DND-41 (cell line): Measurements from ENCODE around the gene DLGAP5.

Experiments
- ATAC-seq: fragments of 200-7000 bp; cut with Tn5 transposase; 3 replicates; pipeline ENCODE4 v1.9.1; 2021; ENCODE audit warnings: low read depth; ENCODE audit not compliant: insufficient read depth
- DNase-seq: peaks from one replicate; pipeline ENCODE4 v3.0.0-alpha.2; 2020
- H2AFZ ChIP-seq: 2 replicates; pipeline ENCODE4 v1.6.0; 2012; ENCODE audit warnings: low read depth, low read length
- H3K27ac ChIP-seq: 2 replicates; pipeline ENCODE4 v1.5.1; 2012; ENCODE audit warnings: low read length, inconsistent platforms
- H3K27me3 ChIP-seq: fragments of 200-600 bp; sonication (generic); 2 replicates; pipeline ENCODE4 v1.6.0; 2012; ENCODE audit warnings: low read length, mild to moderate bottlenecking, inconsistent platforms; ENCODE audit not compliant: insufficient read depth, poor library complexity
- H3K36me3 ChIP-seq: 2 replicates; pipeline ENCODE4 v1.5.1; 2012; ENCODE audit warnings: low read length, inconsistent platforms; ENCODE audit not compliant: insufficient read depth
- H3K4me1 ChIP-seq: 2 replicates; pipeline ENCODE4 v1.5.1; 2012; ENCODE audit warnings: mild to moderate bottlenecking, low read length; ENCODE audit not compliant: insufficient read depth
- H3K4me2 ChIP-seq: 2 replicates; pipeline ENCODE4 v1.6.0; 2012; ENCODE audit warnings: mild to moderate bottlenecking, moderate library complexity, low read length, inconsistent platforms; ENCODE audit not compliant: insufficient read depth
- H3K4me3 ChIP-seq, 2 experiments: fragments of 200-600 bp in 1 of 2; shearing (Covaris generic) in 1 of 2; 2 replicates each; pipeline ENCODE4 v1.5.1; 2012 to 2016; ENCODE audit warnings: inconsistent platforms in 2 of 2, low read length in 2 of 2, mild to moderate bottlenecking in 2 of 2, low read depth in 1 of 2, moderate library complexity in 1 of 2
- H3K79me2 ChIP-seq: 2 replicates; pipeline ENCODE4 v1.6.0; 2012; ENCODE audit warnings: low read length, inconsistent platforms; ENCODE audit not compliant: insufficient read depth
- H3K9ac ChIP-seq: 2 replicates; pipeline ENCODE4 v1.6.0; 2012; ENCODE audit warnings: low read depth, mild to moderate bottlenecking, inconsistent platforms, low read length, moderate library complexity
- H3K9me3 ChIP-seq: 2 replicates; pipeline ENCODE4 v1.5.1; 2012; ENCODE audit warnings: low read length, moderate library complexity, mild to moderate bottlenecking, inconsistent platforms; ENCODE audit not compliant: insufficient read depth, severe bottlenecking
- H4K20me1 ChIP-seq: 2 replicates; pipeline ENCODE4 v1.6.0; 2012; ENCODE audit warnings: low read length; ENCODE audit not compliant: insufficient read depth
- EZH2 ChIP-seq: IDR thresholded peaks from 3 replicates; pipeline ENCODE4 v1.6.1; 2012; ENCODE audit warnings: borderline replicate concordance, low read depth, mild to moderate bottlenecking, moderate library complexity, low read length, inconsistent platforms; ENCODE audit not compliant: severe bottlenecking
- TF ChIP-seq, protein P1 (sequence below): IDR thresholded peaks from 2 replicates; pipeline ENCODE4 v1.5.1; 2012; ENCODE audit warnings: borderline replicate concordance, low read length, moderate library complexity, mild to moderate bottlenecking; ENCODE audit not compliant: poor library complexity, severe bottlenecking; ENCODE audit errors: extremely low read depth

Gene DLGAP5

DNA sequence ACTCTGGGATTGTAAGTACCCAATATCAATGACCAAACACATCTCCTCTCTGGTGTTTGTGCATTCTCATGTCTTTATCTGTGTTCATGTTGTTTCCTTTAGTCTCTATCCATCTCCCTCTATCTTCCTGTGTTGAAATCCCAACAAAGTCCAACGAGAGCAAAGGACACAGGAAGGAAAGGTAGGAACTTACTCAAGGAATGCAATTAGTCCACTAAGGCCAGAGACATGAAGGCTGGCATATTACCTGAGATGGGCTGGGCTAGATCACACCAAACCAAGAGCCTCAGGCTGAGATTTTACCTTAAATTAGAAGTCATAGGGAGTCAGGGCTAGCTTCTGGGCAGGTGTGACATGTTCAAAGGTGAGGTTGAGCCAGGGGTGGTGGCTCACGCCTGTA lies 76.7 kb downstream of the DLGAP5 start:
- TF ChIP-seq EZH2, result no peak
- TF ChIP-seq, protein P1, sequence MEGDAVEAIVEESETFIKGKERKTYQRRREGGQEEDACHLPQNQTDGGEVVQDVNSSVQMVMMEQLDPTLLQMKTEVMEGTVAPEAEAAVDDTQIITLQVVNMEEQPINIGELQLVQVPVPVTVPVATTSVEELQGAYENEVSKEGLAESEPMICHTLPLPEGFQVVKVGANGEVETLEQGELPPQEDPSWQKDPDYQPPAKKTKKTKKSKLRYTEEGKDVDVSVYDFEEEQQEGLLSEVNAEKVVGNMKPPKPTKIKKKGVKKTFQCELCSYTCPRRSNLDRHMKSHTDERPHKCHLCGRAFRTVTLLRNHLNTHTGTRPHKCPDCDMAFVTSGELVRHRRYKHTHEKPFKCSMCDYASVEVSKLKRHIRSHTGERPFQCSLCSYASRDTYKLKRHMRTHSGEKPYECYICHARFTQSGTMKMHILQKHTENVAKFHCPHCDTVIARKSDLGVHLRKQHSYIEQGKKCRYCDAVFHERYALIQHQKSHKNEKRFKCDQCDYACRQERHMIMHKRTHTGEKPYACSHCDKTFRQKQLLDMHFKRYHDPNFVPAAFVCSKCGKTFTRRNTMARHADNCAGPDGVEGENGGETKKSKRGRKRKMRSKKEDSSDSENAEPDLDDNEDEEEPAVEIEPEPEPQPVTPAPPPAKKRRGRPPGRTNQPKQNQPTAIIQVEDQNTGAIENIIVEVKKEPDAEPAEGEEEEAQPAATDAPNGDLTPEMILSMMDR, result no peak
- H3K27ac ChIP-seq, result no peak overlapping the region

DNA sequence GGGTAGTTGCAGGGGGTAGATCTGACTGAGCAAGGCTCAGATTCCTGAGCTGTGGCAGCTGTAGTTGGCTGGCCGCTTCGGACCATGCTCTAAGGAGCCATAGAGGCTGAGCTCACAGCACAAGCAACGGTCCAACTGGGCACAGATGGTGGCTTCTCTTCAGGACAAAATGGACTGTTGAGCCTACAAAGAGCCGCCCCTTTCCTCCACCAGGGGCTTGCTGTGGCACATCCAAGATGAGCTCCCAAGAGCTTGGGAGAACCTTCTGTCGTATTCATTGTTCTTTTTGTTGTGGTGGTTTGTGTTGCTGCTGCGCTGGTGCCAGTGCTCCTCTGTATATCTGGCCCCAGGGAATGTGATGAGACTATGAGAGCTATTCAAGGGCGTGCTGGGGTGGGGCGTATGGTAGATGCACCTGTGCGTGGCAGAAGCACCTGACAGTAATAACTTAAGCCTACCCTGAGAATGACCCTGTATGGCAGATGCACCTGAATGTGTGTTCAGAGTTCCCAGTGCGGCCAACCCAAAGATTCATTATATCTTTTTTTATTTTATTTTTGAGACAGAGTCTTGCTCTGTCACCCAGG lies 80.2 kb downstream of the DLGAP5 start:
- Histone ChIP-seq H2AFZ (no peak overlapping the region), H3K27ac (no peak overlapping the region), H3K27me3 (no peaks in the 10 kb centered on the region), H3K79me2 (no peaks in the 10 kb centered on the region), H3K4me1 (no peaks in the 10 kb centered on the region), H3K4me3 (no peak overlapping the region), H3K4me2 (no peak overlapping the region), H3K36me3 (no peaks in the 10 kb centered on the region), H3K9ac (no peak overlapping the region), H4K20me1 (no peaks in the 10 kb centered on the region), H3K9me3 (no peaks in the 10 kb centered on the region)
- DNase-seq, result no peak
- TF ChIP-seq, protein P1, result no peak
- TF ChIP-seq EZH2, result no peak
- ATAC-seq, result no peak

More for the DNA sequence above, 76.7 kb downstream of the DLGAP5 start:
- Histone ChIP-seq H3K4me3 (no peak overlapping the region), H3K9ac (no peak overlapping the region), H3K4me1 (no peaks in the 10 kb centered on the region), H4K20me1 (no peaks in the 10 kb centered on the region), H3K4me2 (no peak overlapping the region), H3K79me2 (no peaks in the 10 kb centered on the region), H2AFZ (no peak overlapping the region), H3K36me3 (no peaks in the 10 kb centered on the region), H3K27me3 (no peaks in the 10 kb centered on the region), H3K9me3 (no peaks in the 10 kb centered on the region)
- DNase-seq (no peak), ATAC-seq (no peak)

DNA sequence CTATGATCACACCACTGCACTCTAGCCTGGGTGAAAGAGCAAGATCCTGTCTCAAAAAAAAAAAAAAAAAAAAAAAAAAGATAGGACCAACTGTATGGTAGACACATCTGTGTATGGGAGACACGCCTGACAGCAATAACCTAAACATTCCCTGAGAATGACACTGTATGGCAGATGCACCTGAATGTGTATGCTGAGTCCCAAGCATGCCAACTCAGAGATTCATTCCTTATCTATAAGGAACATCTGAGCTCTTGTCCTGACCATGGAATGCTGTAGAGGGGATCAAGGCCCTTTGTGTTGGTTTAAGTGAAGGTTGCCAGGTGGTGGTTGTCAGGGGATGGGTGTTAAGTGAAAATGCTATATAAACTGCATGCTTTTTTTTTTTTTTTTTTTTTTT lies 81.5 kb downstream of the DLGAP5 start:
- H3K9me3 ChIP-seq, result no peaks in the 10 kb centered on the region
- no peak overlapping the region for H3K27ac ChIP-seq
- H4K20me1 ChIP-seq, result no peaks in the 10 kb centered on the region
- DNase-seq (no peak), ATAC-seq (no peak)
- no peaks in the 10 kb centered on the region for H3K27me3 ChIP-seq
- no peaks in the 10 kb centered on the region for H3K79me2 ChIP-seq
- no peak overlapping the region for H3K4me2 ChIP-seq
- no peak overlapping the region for H3K4me3 ChIP-seq
- H2AFZ ChIP-seq, result no peak overlapping the region
- no peak for TF ChIP-seq EZH2
- TF ChIP-seq, protein P1, result no peak
- H3K4me1 ChIP-seq, result no peaks in the 10 kb centered on the region
- no peaks in the 10 kb centered on the region for H3K36me3 ChIP-seq
- H3K9ac ChIP-seq, result no peak overlapping the region
